GM18867 (cell line): ENCODE results near the gene DNAJC12.
"Not testable (repeated sequence)": the region's sequence is repeated elsewhere in the genome, so short reads cannot be mapped to it uniquely, and the experiment has no call there.

Experiments
- ATAC-seq: cut with Tn5 transposase; IDR thresholded peaks from one replicate; pipeline ENCODE4 v1.9.1; 2021; ENCODE audit warnings: mild to moderate bottlenecking, moderate library complexity; ENCODE audit not compliant: unreplicated experiment

Gene DNAJC12

GRCh38 chr10:67841737-67842136 lies 3.7 kb upstream of the DNAJC12 start:
- no peak for ATAC-seq

DNA sequence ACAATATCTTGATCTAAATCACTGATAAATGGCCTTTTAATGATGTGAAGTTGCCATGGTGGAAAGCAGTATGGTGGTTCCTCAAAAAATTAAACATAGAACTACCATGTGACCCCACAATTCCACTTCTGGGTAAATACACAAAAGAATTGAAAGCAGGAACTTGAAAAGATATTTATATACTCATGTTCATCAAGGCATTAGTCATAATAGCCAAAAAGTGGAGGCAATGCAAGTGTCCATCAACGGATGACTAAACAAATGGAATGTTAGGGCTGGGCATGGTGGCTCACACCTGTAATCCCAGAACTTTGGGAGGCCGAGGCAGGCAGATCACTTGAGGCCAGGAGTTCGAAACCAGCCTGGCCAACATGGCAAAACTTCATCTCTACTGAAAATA lies 2.0 kb upstream of the DNAJC12 start:
- ATAC-seq = no peak

GRCh38 chr10:67839511-67839910 lies 1.5 kb upstream of the DNAJC12 start:
- ATAC-seq = not testable (repeated sequence)

GRCh38 chr10:67836972-67837371 lies 1.0 kb downstream of the DNAJC12 start:
- ATAC-seq = no peak

DNA sequence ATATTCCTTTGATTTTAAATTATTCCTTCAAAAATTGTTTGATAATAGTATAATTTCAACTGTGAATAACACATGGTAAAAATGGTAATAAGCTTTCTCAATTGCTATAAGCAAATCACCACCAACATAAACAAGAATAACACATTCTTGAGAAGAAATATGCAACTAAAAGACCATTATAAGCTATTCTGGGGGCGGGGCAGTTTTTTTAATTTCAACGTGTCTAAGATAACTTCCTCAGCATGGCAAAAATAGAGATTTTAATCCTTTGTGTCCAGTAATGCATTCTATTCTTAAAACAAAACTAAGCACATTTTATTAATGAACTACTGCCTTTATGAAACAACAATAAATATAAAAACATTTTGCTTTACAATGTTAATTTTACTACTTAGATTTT lies 1.5 kb downstream of the DNAJC12 start:
- no peak for ATAC-seq

- not testable (repeated sequence) for ATAC-seq
These were observed 2.2 kb downstream of the DNAJC12 start for GRCh38 chr10:67835541-67836394.

GRCh38 chr10:67834375-67834774 lies 3.6 kb downstream of the DNAJC12 start:
- ATAC-seq = no peak

- no peak for ATAC-seq
These were observed 10.2 kb downstream of the DNAJC12 start for GRCh38 chr10:67827811-67828210.

- no peak for ATAC-seq
These were observed 18.2 kb downstream of the DNAJC12 start for GRCh38 chr10:67819768-67820204.

- ATAC-seq = no peak
These were observed 19.7 kb downstream of the DNAJC12 start for GRCh38 chr10:67818323-67818722.

GRCh38 chr10:67816719-67817118 lies 21.3 kb downstream of the DNAJC12 start:
- no peak for ATAC-seq

DNA sequence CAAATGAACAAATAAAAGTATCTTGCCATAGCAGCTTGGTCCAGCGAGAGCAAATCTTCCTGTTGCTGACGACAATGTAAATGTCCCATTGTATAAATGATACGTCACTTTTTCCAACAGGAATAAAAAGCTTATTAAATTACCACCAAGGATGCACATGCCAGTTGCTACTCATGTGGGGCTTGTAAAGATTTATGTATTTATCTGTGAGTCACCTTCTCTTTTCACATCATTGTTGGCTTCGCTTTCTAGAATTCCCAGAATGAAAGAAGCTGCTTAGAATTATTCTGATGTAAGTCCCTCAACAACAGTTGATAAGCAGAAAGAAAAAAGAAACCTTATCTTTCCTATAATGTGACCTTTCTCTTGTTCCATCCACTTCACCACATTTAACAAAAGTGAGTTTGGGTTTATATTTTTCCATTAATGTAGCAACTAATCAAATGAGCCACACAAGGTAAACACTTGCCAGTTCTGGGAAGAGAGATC lies 22.4 kb downstream of the DNAJC12 start:
- no peak for ATAC-seq

GRCh38 chr10:67812007-67812406 lies 26.0 kb downstream of the DNAJC12 start:
- ATAC-seq = no peak

- ATAC-seq = no peak
These were observed 28.9 kb downstream of the DNAJC12 start for GRCh38 chr10:67809107-67809506.

GRCh38 chr10:67808704-67809103 lies 29.3 kb downstream of the DNAJC12 start:
- ATAC-seq = no peak

DNA sequence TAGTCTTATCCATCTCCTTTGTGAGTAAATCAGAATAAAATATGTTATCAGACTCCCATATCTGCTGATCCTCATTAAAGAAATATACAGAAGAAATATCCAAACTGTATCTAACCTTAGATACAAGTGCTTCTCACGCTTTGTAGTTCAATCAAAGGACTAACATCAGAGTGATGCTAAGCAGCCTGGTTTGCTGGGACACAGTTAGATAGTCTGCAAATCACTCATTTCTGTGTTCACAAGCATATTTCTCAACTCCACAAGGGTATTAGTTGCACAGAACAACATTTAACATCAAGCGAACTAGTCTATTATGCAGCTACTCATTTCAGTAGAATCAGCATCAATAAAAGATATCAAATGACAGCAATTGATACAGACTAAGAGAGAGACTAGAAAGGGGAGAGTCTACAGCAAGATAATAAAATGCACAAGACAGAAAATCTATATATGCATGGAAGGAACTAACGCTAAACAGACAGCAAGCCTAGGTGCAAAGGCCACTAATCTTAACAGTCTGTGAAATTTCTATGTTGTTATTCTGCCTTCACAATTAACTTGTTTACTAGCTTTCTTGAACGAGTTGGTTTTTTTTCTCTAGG lies 30.0 kb downstream of the DNAJC12 start:
- ATAC-seq = no peak

DNA sequence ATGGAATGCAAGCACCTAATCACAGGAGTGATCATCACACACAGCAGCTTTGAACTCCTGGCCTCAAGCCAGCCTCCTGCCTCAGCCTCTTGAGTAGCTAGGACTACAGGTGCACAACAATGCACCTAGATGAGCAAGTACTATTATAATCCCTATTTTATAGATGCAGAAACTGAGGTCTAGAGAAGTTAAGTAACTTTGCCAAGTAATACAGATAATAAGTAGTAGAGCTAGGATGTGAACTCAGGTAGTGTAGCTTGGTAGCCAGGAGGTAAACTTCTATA lies 33.7 kb downstream of the DNAJC12 start:
- ATAC-seq = no peak

DNA sequence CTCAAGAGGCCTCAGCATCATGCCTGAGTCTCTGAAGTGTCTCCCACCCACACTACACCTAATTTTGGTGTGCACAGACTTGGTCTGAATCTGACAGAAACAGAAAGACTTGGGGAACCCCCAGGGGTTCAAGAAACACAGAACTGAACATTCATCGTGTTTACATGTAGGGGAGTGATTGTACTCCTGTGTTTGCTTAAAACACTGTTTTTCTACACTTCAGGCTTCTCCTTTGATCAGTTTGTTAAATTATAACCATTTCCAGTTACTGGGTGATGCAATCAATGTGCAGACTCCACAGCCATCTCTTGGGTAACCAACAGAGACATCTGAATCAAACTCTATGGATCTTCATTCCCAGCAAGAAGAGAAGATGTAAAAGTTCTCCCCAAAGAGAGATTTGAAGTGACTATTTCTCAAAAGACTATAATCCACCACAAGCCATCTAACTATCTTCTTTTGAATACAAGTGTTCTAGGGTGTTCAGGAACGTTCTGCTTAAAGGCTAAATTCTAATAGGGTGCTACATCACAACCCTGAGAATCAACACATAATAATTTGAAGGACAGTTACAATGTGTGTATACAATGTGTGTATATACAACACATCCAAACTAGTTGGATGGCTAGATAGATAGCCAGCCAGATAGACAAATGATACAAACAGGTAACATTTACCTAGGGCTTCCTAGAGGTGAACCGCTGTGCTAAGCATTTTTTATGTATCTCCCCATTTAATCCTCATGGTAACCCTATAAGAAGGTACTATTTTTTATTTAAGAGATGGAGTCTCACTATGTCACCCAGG lies 34.2 kb downstream of the DNAJC12 start:
- ATAC-seq = peak; percentile 66

DNA sequence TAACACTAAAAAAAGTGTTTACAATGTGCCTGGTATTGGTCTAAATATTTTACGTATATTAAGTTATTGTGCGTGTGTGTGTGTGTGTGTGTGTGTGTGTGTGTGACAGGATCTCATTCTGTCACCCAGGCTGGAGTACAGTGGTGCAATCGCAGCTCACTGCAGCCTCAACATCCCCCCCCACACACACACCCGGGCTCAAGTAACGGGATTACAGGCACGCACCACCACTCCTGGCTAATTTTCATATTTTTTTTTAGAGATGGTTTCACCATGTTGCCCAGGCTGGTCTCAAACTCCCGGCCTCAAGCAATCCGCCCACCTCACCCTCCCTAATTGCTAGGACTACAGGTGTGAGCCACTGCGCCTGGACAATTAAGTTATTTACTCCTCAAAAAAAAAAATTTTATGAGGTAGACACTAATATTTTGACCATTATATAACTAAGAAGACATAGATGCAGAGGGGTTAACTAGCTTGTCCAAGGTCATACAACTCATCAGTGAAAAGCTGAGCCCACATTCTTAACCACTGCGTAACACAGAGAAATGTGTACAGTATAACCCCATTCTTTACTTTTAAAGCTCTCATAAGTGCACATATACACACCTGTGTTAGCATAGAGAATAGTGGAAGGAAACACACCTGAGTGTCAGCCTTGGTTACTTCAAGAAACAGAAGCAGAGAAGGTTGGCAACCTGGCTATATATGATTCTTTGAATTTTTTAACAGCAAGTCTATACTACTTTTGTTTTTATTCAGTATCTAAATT lies 35.0 kb downstream of the DNAJC12 start:
- no peak for ATAC-seq

DNA sequence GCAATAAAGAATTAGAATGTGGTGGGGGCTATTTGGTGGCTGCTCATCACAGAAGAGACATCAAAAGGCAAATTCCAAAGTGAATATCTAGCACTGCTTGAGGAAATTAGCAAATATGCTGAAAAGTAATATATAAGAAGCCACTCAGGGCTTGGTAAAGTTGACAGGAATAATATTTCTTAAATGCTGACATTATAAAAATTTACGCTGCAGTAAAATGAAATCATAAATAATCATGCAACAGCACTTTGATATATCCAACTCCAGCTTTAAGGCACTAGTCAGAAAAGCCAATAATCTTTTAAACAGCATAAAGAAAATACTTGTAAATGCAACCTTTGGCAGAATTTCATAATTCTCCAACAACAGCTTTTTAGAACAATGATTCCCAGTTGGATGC lies 36.9 kb downstream of the DNAJC12 start:
- ATAC-seq = no peak

DNA sequence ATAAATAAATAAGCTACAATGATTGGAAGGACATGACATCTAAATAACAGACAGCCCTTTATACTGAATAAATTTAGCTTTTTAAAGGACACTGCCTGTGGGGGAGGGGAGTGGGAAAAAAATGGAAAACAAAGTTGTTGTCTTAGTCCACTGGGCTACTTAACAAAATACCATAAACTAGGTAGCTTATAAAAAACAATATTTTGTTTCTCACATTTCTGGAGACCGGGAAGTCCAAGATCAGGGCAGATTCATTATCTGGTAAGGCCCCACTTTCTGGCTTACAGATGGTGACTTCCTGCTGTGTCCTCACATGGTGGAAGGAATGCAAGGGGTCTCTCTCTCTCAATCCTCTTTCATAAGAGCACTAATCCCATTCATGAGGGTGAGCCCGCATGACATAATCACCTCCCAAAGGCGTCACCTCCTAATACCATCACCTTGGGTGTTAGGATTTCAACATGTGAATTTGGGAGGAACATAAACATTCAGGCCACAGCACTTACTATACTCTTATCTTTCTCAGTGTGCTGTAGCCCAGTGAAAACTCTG lies 43.0 kb downstream of the DNAJC12 start:
- no peak for ATAC-seq
